ENCODE results near the gene SP140L. TPM values are rescaled to one million over a fixed set of nuclear protein-coding genes. Genes with fewer than 3 reads are reported as not detected.

Gene SP140L
- total and polyA plus RNA-seq, 10 of the 15 experiments (the other 5 are each of a cell fraction or from before 2014, with no cell fraction given) = 4.7 to 28.6 (median 15.0) TPM

DNA sequence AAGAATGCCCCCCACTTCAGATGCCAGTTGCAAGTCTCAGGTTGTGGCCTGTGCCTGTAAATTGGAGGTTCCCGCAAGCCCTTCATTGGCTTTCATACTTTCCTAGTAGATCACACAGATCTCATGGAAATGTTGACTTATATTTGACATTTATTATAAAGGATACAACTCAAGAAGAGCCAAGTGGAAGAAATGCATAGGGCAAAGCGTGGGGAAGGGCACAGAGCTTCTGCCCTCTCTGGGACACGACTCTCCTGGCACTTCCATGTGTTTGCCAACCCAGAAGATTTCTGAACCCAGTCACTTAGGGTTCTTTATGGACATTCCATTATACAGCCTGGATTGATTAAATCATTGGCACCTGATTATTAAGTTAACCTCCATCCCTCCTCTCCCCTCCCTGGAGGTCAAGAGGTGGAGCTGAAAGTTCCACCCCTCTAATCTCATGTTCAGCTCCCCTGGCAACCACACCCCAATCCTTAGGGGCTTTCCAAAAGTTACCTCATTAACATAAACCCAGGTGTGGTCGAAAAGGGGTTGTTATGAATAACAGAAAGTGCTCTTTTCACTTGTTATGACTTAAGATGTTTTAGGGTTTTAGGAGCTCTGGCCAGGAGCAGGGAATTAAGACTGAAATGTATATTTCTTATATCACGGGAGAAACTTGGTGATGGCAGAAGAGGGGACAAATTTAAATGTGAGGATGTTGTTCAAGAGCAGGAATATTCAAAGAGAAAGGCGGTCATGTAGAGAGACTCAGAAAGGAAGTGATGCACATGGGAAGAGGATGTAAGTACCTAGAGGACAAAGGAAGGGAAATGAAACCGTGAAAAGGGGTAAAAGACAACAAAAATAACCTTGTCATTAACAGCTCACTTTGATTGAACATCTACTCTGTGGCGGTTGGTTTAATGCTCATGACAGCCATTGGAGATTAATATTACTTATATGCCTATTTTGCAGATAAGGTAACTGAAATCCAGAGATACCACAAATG is 120.8 kb downstream of the SP140L start:
- H3K27ac ChIP-seq (ENCODE audit: control insufficient read depth, insufficient read depth) = peak overlapping the region; percentile 89
- ChIA-PET RAD21 (ENCODE audit: unreplicated experiment) (interaction anchor here (0.6 to 3.8 kb wide), 17 partner anchors 10 to 245 kb away, joined by 3 to 26 read pairs (median 5); partner anchors contain the start of gene SP140L), CTCF (interaction anchor here (0.6 to 1.9 kb wide), 5 partner anchors 24 to 245 kb away, joined by 3 to 8 read pairs (median 4); no protein-coding TSS in a partner anchor), POLR2A (interaction anchor here (0.9 to 3.3 kb wide), 8 partner anchors 24 to 244 kb away, joined by 3 to 21 read pairs (median 4); partner anchors contain the start of genes SP100 and SP140L), SMC1A (ENCODE audit: uncharacterized antibody, unreplicated experiment) (interaction anchor here (0.7 to 4.0 kb wide), 28 partner anchors 8 to 447 kb away, joined by 3 to 45 read pairs (median 5); partner anchors contain the start of genes SP100 and SP140)
- in situ Hi-C loops (cut with MboI) = no loop called here
- peaks cover 53% of the 10 kb centered on the region for H3K4me1 ChIP-seq (ENCODE audit: control insufficient read depth, insufficient read depth, low read length)
- FAIRE-seq (peak; percentile 68), ATAC-seq (peak; percentile 87), DNase-seq (ENCODE audit: low read depth, low spot score) (peak; percentile 84)
- H3K9ac ChIP-seq (ENCODE audit: control insufficient read depth, insufficient read depth, low read length) = peak overlapping the region; percentile 46; the same call in 1 of the 2 replicates
- no peaks in the 10 kb centered on the region for H3K27me3 ChIP-seq (replicated peaks in 1 of 2; ENCODE audit: control insufficient read depth in 2 of 2, insufficient read depth in 2 of 2, low read length in 1 of 2)
- peaks cover 5% of the 10 kb centered on the region; the same call in 2 of the 3 replicates for H3K9me3 ChIP-seq (replicated peaks; ENCODE audit: control insufficient read depth, insufficient read depth, low read length)
- intact Hi-C loops (cut with micrococcal nuclease; ENCODE audit: unreplicated experiment) = loop anchor here (2.0 to 5.0 kb wide), 5 partner anchors 31 to 221 kb away; partner anchors contain the start of gene SP100
- H3K79me2 ChIP-seq (ENCODE audit: control insufficient read depth, insufficient read depth, low read length) = peaks cover 53% of the 10 kb centered on the region
- BruUV-seq (replicated peaks) = TSS peak; percentile 24
- no peaks in the 10 kb centered on the region; the same call in 1 of the 2 replicates for H4K20me1 ChIP-seq (ENCODE audit: control insufficient read depth, insufficient read depth)
- H3K4me3 ChIP-seq = 0 out of 2 replicates have a peak overlapping the region, but pooled peaks have one; percentile 13
- H3K36me3 ChIP-seq (ENCODE audit: control insufficient read depth in 2 of 2, insufficient read depth in 2 of 2, low read length in 1 of 2) = peaks cover 25 to 75% of the 10 kb centered on the region in 2 experiments
- H3K4me2 ChIP-seq (ENCODE audit: control insufficient read depth, insufficient read depth) = peak overlapping the region; percentile 85
- 28% methylated on average over 8 of the region's 8 CpGs for WGBS (ENCODE audit: insufficient coverage, insufficient replicate concordance, low lambda C conversion rate, missing lambda C conversion rate)
- H2AFZ ChIP-seq (ENCODE audit: control insufficient read depth, low read depth, low read length) = no peak overlapping the region; the same call in 1 of the 2 replicates
- peak; percentile 18; the same call in 1 of the 2 replicates for TF ChIP-seq STAT3 (IDR thresholded peaks at IDR 0.05; ENCODE audit: low read depth, low read length)
- TF ChIP-seq IKZF1 (conservative IDR thresholded peaks at IDR 0.05) = peak; percentile 93
- no peak for TF ChIP-seq E2F8 (IDR thresholded peaks at IDR 0.05; ENCODE audit: low read depth, partially characterized antibody)
- TF ChIP-seq, protein P1, sequence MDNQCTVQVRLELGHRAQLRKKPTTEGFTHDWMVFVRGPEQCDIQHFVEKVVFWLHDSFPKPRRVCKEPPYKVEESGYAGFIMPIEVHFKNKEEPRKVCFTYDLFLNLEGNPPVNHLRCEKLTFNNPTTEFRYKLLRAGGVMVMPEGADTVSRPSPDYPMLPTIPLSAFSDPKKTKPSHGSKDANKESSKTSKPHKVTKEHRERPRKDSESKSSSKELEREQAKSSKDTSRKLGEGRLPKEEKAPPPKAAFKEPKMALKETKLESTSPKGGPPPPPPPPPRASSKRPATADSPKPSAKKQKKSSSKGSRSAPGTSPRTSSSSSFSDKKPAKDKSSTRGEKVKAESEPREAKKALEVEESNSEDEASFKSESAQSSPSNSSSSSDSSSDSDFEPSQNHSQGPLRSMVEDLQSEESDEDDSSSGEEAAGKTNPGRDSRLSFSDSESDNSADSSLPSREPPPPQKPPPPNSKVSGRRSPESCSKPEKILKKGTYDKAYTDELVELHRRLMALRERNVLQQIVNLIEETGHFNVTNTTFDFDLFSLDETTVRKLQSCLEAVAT (IDR thresholded peaks at IDR 0.05) = peak; percentile 61; the same call in 1 of the 2 replicates
- TF ChIP-seq EP300 (IDR thresholded peaks at IDR 0.05; ENCODE audit: borderline replicate concordance in 1 of 2, control insufficient read depth in 1 of 2, low read depth in 2 of 2, low read length in 2 of 2) = peak; percentile 80 to 84; a peak in 3 of 4 replicates
- 0 out of 2 replicates have a peak, but pooled peaks have one; percentile 16 for TF ChIP-seq PAX5 (IDR thresholded peaks at IDR 0.05; ENCODE audit: borderline replicate concordance, low read depth, low read length)
- peak; percentile 93 for TF ChIP-seq RELB (IDR thresholded peaks at IDR 0.05; ENCODE audit: low read depth)
- TF ChIP-seq CEBPB (IDR thresholded peaks at IDR 0.05; ENCODE audit: borderline replicate concordance in 1 of 2, low read depth in 2 of 2, low read length in 2 of 2) = peak in 1 of 2 experiments; percentile 49; a peak in 1 of 4 replicates
- peak; percentile 74; the same call in 1 of the 2 replicates for TF ChIP-seq MEF2A (IDR thresholded peaks at IDR 0.05; ENCODE audit: insufficient read depth, low read depth, low read length)
- TF ChIP-seq BHLHE40 (IDR thresholded peaks at IDR 0.05; ENCODE audit: borderline replicate concordance in 1 of 2, low read depth in 2 of 2, low read length in 1 of 2) = peak in 1 of 2 experiments; percentile 22; a peak in 1 of 4 replicates
- peak; percentile 77; the same call in 1 of the 2 replicates for TF ChIP-seq CBFB (IDR thresholded peaks at IDR 0.05; ENCODE audit: low read depth)
- TF ChIP-seq SRF (IDR thresholded peaks at IDR 0.05; ENCODE audit: low read depth in 2 of 2, low read length in 2 of 2) = no peak
- peak; percentile 84 for TF ChIP-seq BMI1 (IDR thresholded peaks at IDR 0.05; ENCODE audit: borderline replicate concordance)

Measured in GM12878 (cell line).